Keratinocyte (primary cell): ENCODE measurements around the gene GPRC5C. TPM values are rescaled to one million over a fixed set of nuclear protein-coding genes. Genes with fewer than 3 reads are reported as not detected.

Source experiments
- DNase-seq: peaks from one replicate; pipeline ENCODE4 v3.0.0-alpha.2; 2011; ENCODE audit warnings: low read depth, missing footprints, low spot score
- FAIRE-seq: peaks from 2 replicates; lab custom pipeline; 2011; peaks lifted over from hg19 to GRCh38; lab: Jason Lieb, UNC
- H2AFZ ChIP-seq: 2 replicates; pipeline ENCODE4 v1.6.0; 2012; ENCODE audit warnings: low read length, control low read depth, inconsistent platforms; ENCODE audit not compliant: control insufficient read depth
- H3K27ac ChIP-seq: 2 replicates; pipeline ENCODE4 v1.5.1; 2011; ENCODE audit warnings: low read length; ENCODE audit not compliant: control insufficient read depth, insufficient read depth
- H3K27me3 ChIP-seq: 3 replicates; pipeline ENCODE4 v1.6.0; 2011; ENCODE audit warnings: low read length; ENCODE audit not compliant: control insufficient read depth, insufficient read depth; ENCODE audit errors: extremely low read depth
- H3K36me3 ChIP-seq, 2 experiments: 2 replicates in 1 of 2; 3 replicates in 1 of 2; pipeline ENCODE4 v1.5.1; 2011; ENCODE audit warnings: low read length in 2 of 2, mild to moderate bottlenecking in 1 of 2; ENCODE audit not compliant: control insufficient read depth in 2 of 2, insufficient read depth in 2 of 2; ENCODE audit errors: extremely low read depth in 1 of 2
- H3K4me1 ChIP-seq: 3 replicates; pipeline ENCODE4 v1.5.1; 2011; ENCODE audit warnings: low read length; ENCODE audit not compliant: control insufficient read depth, insufficient read depth; ENCODE audit errors: extremely low read depth
- H3K4me2 ChIP-seq: 3 replicates; pipeline ENCODE4 v1.6.0; 2011; ENCODE audit warnings: low read depth, low read length; ENCODE audit not compliant: control insufficient read depth, insufficient read depth; ENCODE audit errors: extremely low read depth
- H3K4me3 ChIP-seq, 3 experiments: fragments of 200-600 bp in 1 of 3; sonication (generic) in 1 of 3; 2 replicates in 2 of 3; 3 replicates in 1 of 3; pipeline ENCODE4 v1.5.1; 2011 to 2016; ENCODE audit warnings: low read length in 3 of 3, mild to moderate bottlenecking in 3 of 3, control low read depth in 2 of 3, inconsistent platforms in 1 of 3, low read depth in 1 of 3, mixed read lengths in 1 of 3, mixed run types in 1 of 3, moderate library complexity in 1 of 3; ENCODE audit not compliant: control insufficient read depth in 2 of 3, insufficient read depth in 2 of 3; ENCODE audit errors: extremely low read depth in 1 of 3
- H3K79me2 ChIP-seq: 2 replicates; pipeline ENCODE4 v1.6.0; 2012; ENCODE audit warnings: low read length; ENCODE audit not compliant: control insufficient read depth, insufficient read depth
- H3K9ac ChIP-seq: 3 replicates; pipeline ENCODE4 v1.6.0; 2011; ENCODE audit warnings: low read length; ENCODE audit not compliant: control insufficient read depth, insufficient read depth; ENCODE audit errors: extremely low read depth
- H3K9me1 ChIP-seq: 3 replicates; pipeline ENCODE4 v1.6.0; 2011; ENCODE audit warnings: low read length; ENCODE audit not compliant: control insufficient read depth, insufficient read depth; ENCODE audit errors: extremely low read depth
- H3K9me3 ChIP-seq: 2 replicates; pipeline ENCODE4 v1.5.1; 2012; ENCODE audit warnings: low read depth, low read length; ENCODE audit not compliant: control insufficient read depth
- H4K20me1 ChIP-seq: 3 replicates; pipeline ENCODE4 v1.6.0; 2011; ENCODE audit warnings: low read length; ENCODE audit not compliant: control insufficient read depth, insufficient read depth; ENCODE audit errors: extremely low read depth
- CTCF ChIP-seq, 3 experiments: IDR thresholded peaks in 1 of 3; conservative IDR thresholded peaks in 1 of 3; optimal IDR thresholded peaks in 1 of 3; 2 replicates in 2 of 3; 3 replicates in 1 of 3; pipeline versions ENCODE3 to v1.5.1; 2011; ENCODE audit warnings: low read length in 3 of 3, mild to moderate bottlenecking in 3 of 3, moderate library complexity in 2 of 3, control low read depth in 1 of 3, inconsistent platforms in 1 of 3; ENCODE audit not compliant: insufficient read depth in 2 of 3; ENCODE audit errors: extremely low read depth in 1 of 3
- EZH2 ChIP-seq: IDR thresholded peaks from one replicate; pipeline ENCODE4 v1.6.1; 2012; ENCODE audit warnings: inconsistent platforms, mild to moderate bottlenecking, low read length, moderate library complexity
- dilution Hi-C: fragments of 300-500 bp; cut with MboI; formaldehyde crosslinking; loops from one replicate; pipeline ENCODE4 v1.7.0; 2020; ENCODE audit warnings: low sequenced_read_pairs; ENCODE audit not compliant: extremely low pct_ligation_motif_present
- polyA plus RNA-seq, 5 experiments: library from polyadenylated mRNA; depleted of rRNA in 3 of 5; stranded (reverse) in 3 of 5; stranded (forward) in 1 of 5; unstranded in 1 of 5; fragments of >200 nt; gene quantifications; 1 replicate in 1 of 5; 2 replicates in 3 of 5; 3 replicates in 1 of 5; pipeline versions ENCODE4 v1.2.1 to v1.2.3, GENCODE V29; 2011 to 2012; ENCODE audit warnings: missing spikeins in 2 of 5, low read depth in 1 of 5, low replicate concordance in 1 of 5

The GPRC5C gene
- polyA plus RNA-seq, 1 donor (not counting 4 experiments of a cell fraction or from before 2014, with no cell fraction given), result 24.2 TPM

- Histone ChIP-seq H4K20me1 (no peaks in the 10 kb centered on the region), H3K36me3 (no peaks in the 10 kb centered on the region), H3K4me1 (peaks cover 30% of the 10 kb centered on the region), H3K27ac (peak overlapping the region; percentile 28), H3K9me3 (no peaks in the 10 kb centered on the region), H3K9me1 (peaks cover 3% of the 10 kb centered on the region), H3K4me2 (peak overlapping the region; percentile 58), H3K9ac (peak overlapping the region; percentile 35), H3K79me2 (no peaks in the 10 kb centered on the region), H3K4me3 (no peak overlapping the region), H3K27me3 (no peaks in the 10 kb centered on the region), H2AFZ (peak overlapping the region; percentile 71)
- DNase-seq (no peak), FAIRE-seq (no peak)
- TF ChIP-seq CTCF (optimal IDR thresholded peaks at IDR 0.05 in 1 of 3, IDR thresholded peaks at IDR 0.05 in 1 of 3, conservative IDR thresholded peaks at IDR 0.05 in 1 of 3; ENCODE audit: extremely low read depth in 1 of 3, insufficient read depth in 2 of 3, low read length in 3 of 3) (no peak), EZH2 (no peak)
- dilution Hi-C loops, result no loop called here
Observed at GRCh38 chr17:74427048-74427762, 4.7 kb upstream of the GPRC5C start.

- Histone ChIP-seq H4K20me1 (no peaks in the 10 kb centered on the region), H3K4me3 (no peak overlapping the region), H3K9me1 (peaks cover 3% of the 10 kb centered on the region), H3K36me3 (no peaks in the 10 kb centered on the region), H3K9ac (peak overlapping the region; percentile 35), H3K27me3 (no peaks in the 10 kb centered on the region), H3K27ac (no peak overlapping the region), H2AFZ (peak overlapping the region; percentile 71), H3K4me1 (peaks cover 32% of the 10 kb centered on the region), H3K9me3 (no peaks in the 10 kb centered on the region), H3K79me2 (no peaks in the 10 kb centered on the region), H3K4me2 (peak overlapping the region; percentile 58)
- TF ChIP-seq EZH2 (no peak), CTCF (optimal IDR thresholded peaks at IDR 0.05 in 1 of 3, IDR thresholded peaks at IDR 0.05 in 1 of 3, conservative IDR thresholded peaks at IDR 0.05 in 1 of 3; ENCODE audit: extremely low read depth in 1 of 3, insufficient read depth in 2 of 3, low read length in 3 of 3) (no peak)
- dilution Hi-C loops, result no loop called here
- FAIRE-seq (no peak), DNase-seq (no peak)
Observed at GRCh38 chr17:74427763-74428153, 4.1 kb upstream of the GPRC5C start.
